Activated CD4-positive, alpha-beta T cell treated with anti-CD3 and anti-CD28 coated beads for 36 hours (primary cell): ENCODE measurements around the gene LRMDA. TPM values are rescaled to one million over a fixed set of nuclear protein-coding genes. Genes with fewer than 3 reads are reported as not detected.

ENCODE experiments used
- ATAC-seq: fragments of 200-7000 bp; cut with Tn5 transposase; one replicate; pipeline ENCODE4 v1.10.0; 2021; ENCODE audit warnings: mild to moderate bottlenecking, moderate library complexity
- CTCF ChIA-PET: fragments of 350-600 bp; sonication (Branson Sonifier 250); formaldehyde crosslinking; loops from one replicate; lab custom pipeline; 2021; ENCODE audit warnings: antibody characterized with exemption; lab: Charles Lee
- POLR2A ChIA-PET: fragments of 350-600 bp; sonication (Branson Sonifier 250); formaldehyde crosslinking; loops from one replicate; lab custom pipeline; 2021; ENCODE audit warnings: antibody characterized with exemption, inconsistent platforms; lab: Charles Lee
- DNase-seq: peaks from one replicate; pipeline ENCODE4 v3.0.0-alpha.2; 2020
- H3K27ac Mint-ChIP-seq: one replicate; pipeline ENCODE4 v1.8.0; 2021; ENCODE audit warnings: mixed read lengths
- H3K27me3 Mint-ChIP-seq: one replicate; pipeline ENCODE4 v1.8.0; 2021; ENCODE audit warnings: mixed read lengths
- H3K36me3 Mint-ChIP-seq: one replicate; pipeline ENCODE4 v1.8.0; 2021; ENCODE audit warnings: low read depth, mixed read lengths
- H3K4me1 Mint-ChIP-seq: one replicate; pipeline ENCODE4 v1.8.0; 2021; ENCODE audit warnings: mixed read lengths
- H3K4me3 Mint-ChIP-seq: one replicate; pipeline ENCODE4 v1.8.0; 2021; ENCODE audit warnings: mild to moderate bottlenecking, moderate library complexity, mixed read lengths
- H3K9me3 Mint-ChIP-seq: one replicate; pipeline ENCODE4 v1.8.0; 2021; ENCODE audit warnings: low read depth, mixed read lengths
- intact Hi-C, 2 experiments: fragments of 100-400 bp; cut with DNase I in 1 of 2; cut with micrococcal nuclease in 1 of 2; formaldehyde crosslinking; loops; one replicate each; pipeline versions ENCODE4 v1.14.2 to v1.15.1; 2022 to 2024; cut with DNase I, micrococcal nuclease
- total RNA-seq, 2 experiments: library from RNA; stranded (reverse); gene quantifications; one replicate each; pipeline ENCODE4 v1.2.3, GENCODE V29; 2021

The LRMDA gene
- total RNA-seq, 2 experiments from 2014 or later, result not detected

DNA sequence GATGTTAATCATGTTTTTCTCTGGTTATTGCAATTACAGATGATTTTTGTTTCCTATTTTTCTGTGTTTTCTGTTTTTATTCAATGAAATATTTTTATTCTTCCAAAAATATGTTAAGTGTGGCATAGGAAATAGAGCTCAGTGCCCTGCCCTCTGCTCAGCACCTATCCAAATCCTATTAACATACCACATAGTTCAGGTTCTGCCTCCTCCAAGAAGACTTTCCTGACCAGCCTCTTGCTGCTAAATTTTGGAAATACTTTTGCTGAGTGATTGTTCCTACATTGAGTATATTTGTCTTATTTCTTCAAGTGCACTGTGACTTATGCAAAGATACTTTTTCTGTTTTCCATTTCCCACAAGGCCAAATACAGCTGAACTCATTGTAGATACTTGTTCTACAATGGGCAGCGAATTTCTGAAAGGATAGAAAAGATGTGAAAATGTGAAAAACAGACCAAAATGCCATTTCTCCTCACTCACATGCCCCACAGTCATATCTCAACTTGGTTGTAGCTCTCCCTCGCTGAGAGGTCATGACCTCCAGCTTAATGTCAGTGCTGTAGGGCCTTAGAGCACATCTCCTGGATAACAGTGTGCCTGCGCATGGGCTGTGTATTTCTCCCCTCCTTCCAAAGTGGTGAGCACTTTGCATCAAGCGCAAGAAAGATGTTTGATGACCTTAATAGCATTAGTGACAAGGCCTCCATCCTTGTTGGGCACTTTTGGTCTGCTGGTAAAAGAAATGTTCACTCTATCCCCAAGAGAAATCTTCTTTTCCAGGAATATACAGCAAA is 677.3 kb downstream of the LRMDA start:
- Mint-ChIP-seq H3K9me3 (no peaks in the 10 kb centered on the region), H3K4me3 (no peak overlapping the region), H3K27me3 (no peaks in the 10 kb centered on the region), H3K4me1 (no peaks in the 10 kb centered on the region), H3K36me3 (no peaks in the 10 kb centered on the region), H3K27ac (no peak overlapping the region)
- DNase-seq (no peak), ATAC-seq (no peak)
- intact Hi-C loops, result loop anchor here in 1 of 2 experiments (10.0 kb wide), 1 partner anchor 196 kb away; no protein-coding TSS in a partner anchor
- CTCF ChIA-PET, result interaction anchor here (0.6 kb wide), 1 partner anchor 39 kb away, joined by 3 read pairs; no protein-coding TSS in a partner anchor
- POLR2A ChIA-PET, result no interaction called here

DNA sequence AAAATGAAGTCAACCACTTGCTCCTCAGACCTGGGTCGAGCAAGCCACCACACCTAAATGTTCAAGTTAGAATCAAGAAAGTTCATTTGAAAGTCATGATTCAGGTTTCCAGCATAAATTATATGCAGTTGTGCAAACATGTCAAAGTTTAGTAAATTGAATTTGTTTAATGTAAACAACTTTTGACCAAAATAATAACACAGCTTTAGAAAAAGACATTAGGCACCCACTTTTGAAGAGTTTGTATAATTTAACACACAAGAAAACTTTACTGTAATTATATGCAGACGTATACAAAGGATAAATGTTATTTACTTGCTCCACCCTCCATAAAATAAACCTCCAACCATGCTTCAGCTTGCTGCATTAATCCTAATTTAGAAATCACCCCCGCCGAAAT is 680.0 kb downstream of the LRMDA start:
- intact Hi-C loops, result no loop called here
- POLR2A ChIA-PET, result no interaction called here
- no peaks in the 10 kb centered on the region for H3K9me3 Mint-ChIP-seq

DNA sequence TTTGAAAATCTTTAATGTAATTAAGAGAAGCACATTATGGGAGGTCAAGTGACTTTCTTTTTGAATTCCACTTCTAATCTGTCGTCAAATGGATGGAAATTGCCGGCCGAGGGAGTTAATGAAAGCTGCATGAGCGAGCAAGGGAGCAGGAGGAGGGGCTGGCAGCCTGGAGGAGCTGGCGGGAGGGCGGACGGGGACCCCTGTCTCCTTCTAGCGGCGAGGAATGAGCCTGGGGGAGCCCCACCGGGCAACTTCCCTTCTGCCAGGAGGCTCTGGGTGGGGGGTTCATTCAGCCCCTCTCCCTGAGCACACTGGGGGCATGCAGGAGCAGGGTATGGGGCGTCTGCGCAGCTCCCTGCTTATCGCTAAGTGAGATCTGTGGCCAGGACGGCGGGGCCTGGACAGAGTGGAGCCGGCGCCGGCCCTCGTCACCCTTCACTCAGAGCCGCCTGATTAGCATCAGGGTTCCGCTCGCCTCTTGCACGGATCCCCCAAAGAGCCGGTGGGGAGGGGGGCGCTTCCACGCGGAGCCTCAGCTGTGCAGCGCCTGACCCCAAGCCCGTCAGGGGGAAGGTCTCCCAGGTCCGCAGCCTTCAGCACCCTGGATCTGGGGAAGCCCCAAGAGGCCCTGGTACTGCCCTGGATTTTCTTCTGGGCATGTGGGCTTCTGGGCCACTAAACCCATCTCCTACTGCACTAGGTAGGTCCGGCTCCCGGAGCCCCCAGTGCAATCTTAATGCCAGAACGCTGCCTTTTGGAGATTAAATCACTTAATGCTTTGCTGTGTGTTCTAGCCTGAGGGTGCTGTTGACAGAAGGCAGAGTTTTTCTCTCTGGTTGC is 680.8 kb downstream of the LRMDA start:
- no peak for DNase-seq
- H3K9me3 Mint-ChIP-seq, result no peaks in the 10 kb centered on the region
- H3K27me3 Mint-ChIP-seq, result no peaks in the 10 kb centered on the region
- no peak overlapping the region for H3K27ac Mint-ChIP-seq
- H3K4me3 Mint-ChIP-seq, result no peak overlapping the region
- no peaks in the 10 kb centered on the region for H3K36me3 Mint-ChIP-seq
- ChIA-PET POLR2A (no interaction called here), CTCF (interaction anchor here (0.7 kb wide), 1 partner anchor 482 kb away, joined by 3 read pairs; no protein-coding TSS in a partner anchor)
- intact Hi-C loops, result no loop called here
- no peak for ATAC-seq
- H3K4me1 Mint-ChIP-seq, result no peaks in the 10 kb centered on the region

More for the DNA sequence above, 680.0 kb downstream of the LRMDA start:
- no peaks in the 10 kb centered on the region for H3K4me1 Mint-ChIP-seq
- DNase-seq, result no peak
- H3K27ac Mint-ChIP-seq, result no peak overlapping the region
- no peaks in the 10 kb centered on the region for H3K27me3 Mint-ChIP-seq
- CTCF ChIA-PET, result interaction anchor here (0.7 kb wide), 1 partner anchor 483 kb away, joined by 3 read pairs; no protein-coding TSS in a partner anchor
- no peaks in the 10 kb centered on the region for H3K36me3 Mint-ChIP-seq
- no peak for ATAC-seq
- H3K4me3 Mint-ChIP-seq, result no peak overlapping the region

DNA sequence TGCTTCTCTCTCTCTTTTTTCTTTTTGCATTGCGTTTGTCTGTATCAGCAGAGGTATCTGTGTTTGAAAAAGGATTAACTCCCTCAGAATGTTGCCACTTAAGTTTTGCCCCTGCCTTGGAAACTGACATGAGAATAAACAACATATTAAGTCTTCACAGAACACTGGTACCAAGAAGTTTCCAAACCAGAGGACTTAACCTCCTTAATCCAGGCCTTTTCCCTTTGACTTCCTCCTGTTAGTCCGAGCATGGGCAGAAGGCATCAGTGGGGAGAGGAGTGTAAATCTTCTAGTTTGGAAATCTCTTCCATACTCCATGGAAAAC is 681.4 kb downstream of the LRMDA start:
- intact Hi-C loops, result no loop called here
- H3K4me1 Mint-ChIP-seq, result no peaks in the 10 kb centered on the region
- POLR2A ChIA-PET, result no interaction called here
- no peaks in the 10 kb centered on the region for H3K9me3 Mint-ChIP-seq
- ATAC-seq, result no peak
- H3K27ac Mint-ChIP-seq, result no peak overlapping the region
- no peak for DNase-seq
- H3K4me3 Mint-ChIP-seq, result no peak overlapping the region
- no peaks in the 10 kb centered on the region for H3K36me3 Mint-ChIP-seq
- H3K27me3 Mint-ChIP-seq, result no peaks in the 10 kb centered on the region
- CTCF ChIA-PET, result no interaction called here

DNA sequence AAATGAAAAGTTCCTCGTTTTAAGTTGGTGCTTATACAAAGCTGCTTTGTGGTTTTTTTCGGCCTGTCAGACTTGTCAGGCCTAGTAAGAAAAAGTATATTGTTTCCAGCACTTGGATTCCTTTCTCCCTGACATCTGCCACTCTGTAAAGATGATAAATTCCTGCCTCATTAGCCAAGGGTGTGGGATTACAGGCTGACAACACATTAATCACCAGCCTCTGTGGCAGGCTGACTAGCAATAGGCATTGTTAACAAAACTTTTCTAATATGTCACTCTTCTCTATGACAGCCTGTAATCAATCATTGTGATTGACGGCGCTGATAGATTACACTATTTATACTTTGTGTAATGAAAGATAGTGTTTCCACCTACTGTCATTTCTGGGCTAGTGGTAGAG is 682.5 kb downstream of the LRMDA start:
- Mint-ChIP-seq H3K9me3 (no peaks in the 10 kb centered on the region), H3K4me1 (no peaks in the 10 kb centered on the region), H3K36me3 (no peaks in the 10 kb centered on the region), H3K27ac (no peak overlapping the region), H3K27me3 (no peaks in the 10 kb centered on the region), H3K4me3 (no peak overlapping the region)
- ATAC-seq (no peak), DNase-seq (no peak)
- intact Hi-C loops, result no loop called here
- CTCF ChIA-PET, result no interaction called here
- POLR2A ChIA-PET, result no interaction called here

DNA sequence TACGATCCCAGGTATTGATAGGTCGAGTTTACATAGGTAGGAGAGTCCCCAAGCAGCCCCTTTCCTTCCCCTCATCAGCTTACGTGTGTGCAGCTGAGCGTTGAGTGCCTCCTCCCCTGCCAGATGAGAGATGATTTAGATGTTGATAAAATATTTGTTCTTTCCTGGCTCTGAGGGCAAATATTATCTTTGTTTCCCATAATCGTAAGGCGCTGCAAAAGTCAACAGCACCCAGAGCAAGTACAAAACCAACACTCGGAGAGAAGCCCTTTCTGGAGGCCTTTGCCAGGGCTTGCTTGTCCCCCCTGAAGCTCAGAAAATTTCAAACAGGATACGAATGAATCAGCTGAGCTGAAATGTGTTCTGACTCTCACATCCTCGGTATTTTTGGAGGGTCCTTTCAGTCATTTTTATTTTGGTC is 683.2 kb downstream of the LRMDA start:
- no peaks in the 10 kb centered on the region for H3K27me3 Mint-ChIP-seq
- intact Hi-C loops, result no loop called here
- H3K27ac Mint-ChIP-seq, result no peak overlapping the region
- no peaks in the 10 kb centered on the region for H3K4me1 Mint-ChIP-seq
- DNase-seq, result no peak
- ChIA-PET CTCF (no interaction called here), POLR2A (no interaction called here)
- no peaks in the 10 kb centered on the region for H3K36me3 Mint-ChIP-seq
- ATAC-seq, result no peak
- no peaks in the 10 kb centered on the region for H3K9me3 Mint-ChIP-seq
- H3K4me3 Mint-ChIP-seq, result no peak overlapping the region

DNA sequence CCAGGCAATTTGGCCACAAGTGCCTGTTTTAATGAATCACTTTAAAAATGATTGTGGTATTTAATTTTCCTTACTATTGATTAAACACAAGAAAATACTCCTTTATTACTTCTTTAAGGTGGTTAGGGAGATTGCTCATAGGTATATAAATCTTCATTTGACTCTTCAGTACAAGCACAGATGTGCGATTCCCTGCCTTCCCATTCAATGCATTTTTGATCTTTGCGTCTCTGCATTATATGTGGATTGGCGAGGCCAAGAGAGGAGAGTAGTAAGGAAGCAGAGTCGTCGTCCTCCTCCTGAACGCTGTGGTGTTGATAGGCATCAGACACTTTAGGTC is 683.7 kb downstream of the LRMDA start:
- Mint-ChIP-seq H3K4me3 (no peak overlapping the region), H3K36me3 (no peaks in the 10 kb centered on the region), H3K4me1 (no peaks in the 10 kb centered on the region), H3K27me3 (no peaks in the 10 kb centered on the region), H3K9me3 (no peaks in the 10 kb centered on the region), H3K27ac (no peak overlapping the region)
- ChIA-PET CTCF (no interaction called here), POLR2A (no interaction called here)
- DNase-seq (no peak), ATAC-seq (no peak)
- intact Hi-C loops, result no loop called here

DNA sequence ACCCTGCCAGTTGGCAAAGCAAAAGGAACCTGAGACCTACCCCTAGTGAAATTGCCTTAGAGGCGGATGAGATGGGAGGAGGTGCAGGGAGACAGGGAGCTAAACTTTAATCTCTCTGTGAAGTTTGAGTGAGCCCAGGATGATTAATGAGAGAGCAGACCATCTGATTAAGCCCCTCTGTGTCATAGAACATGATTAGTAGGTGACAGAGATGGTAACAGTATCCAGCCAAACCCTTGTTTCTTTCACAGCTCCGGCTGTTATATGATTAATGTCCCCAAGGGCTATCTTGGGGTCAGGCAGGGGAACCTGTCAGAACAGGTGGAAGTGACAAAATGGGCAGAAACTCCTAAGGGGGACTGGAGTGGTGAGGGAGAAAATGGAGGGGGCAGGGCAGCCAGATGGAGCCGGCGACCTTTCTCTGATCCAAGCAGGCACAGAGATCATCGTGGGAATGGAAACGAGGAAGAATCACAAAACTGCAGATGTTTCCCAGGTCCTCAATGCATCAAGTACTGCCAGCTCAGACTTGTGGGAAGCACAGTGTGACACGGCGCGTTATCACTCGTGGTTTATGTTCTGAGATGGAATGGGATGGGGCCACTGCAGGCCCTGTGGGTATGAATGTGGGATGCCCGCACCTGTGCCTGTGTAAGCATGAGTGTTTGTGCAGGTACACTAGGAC is 684.2 kb downstream of the LRMDA start:
- no peaks in the 10 kb centered on the region for H3K4me1 Mint-ChIP-seq
- no peaks in the 10 kb centered on the region for H3K27me3 Mint-ChIP-seq
- no peak overlapping the region for H3K27ac Mint-ChIP-seq
- H3K36me3 Mint-ChIP-seq, result no peaks in the 10 kb centered on the region
- ChIA-PET POLR2A (no interaction called here), CTCF (no interaction called here)
- H3K4me3 Mint-ChIP-seq, result no peak overlapping the region
- no peaks in the 10 kb centered on the region for H3K9me3 Mint-ChIP-seq
- intact Hi-C loops, result no loop called here
- ATAC-seq (no peak), DNase-seq (no peak)

DNA sequence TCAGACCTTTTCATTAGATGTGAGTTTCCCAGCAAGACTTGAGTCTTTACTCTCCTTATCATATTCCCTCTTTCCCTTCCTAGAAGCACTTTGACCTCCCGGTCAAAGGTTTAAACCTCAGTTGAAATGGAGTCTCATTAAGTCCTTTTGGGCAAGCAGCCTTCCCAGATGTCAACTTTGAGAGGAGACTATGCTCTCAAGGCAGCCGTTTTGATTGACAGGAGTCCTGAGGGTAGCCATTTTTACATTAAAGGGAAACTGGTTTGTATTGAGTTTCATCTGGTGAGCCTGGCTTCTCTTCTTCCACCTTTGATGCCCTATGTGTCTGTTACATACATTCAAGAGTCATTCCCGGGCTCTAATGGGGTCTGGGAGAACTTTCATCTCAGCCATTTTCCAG is 685.1 kb downstream of the LRMDA start:
- H3K27ac Mint-ChIP-seq, result no peak overlapping the region
- POLR2A ChIA-PET, result no interaction called here
- no peaks in the 10 kb centered on the region for H3K36me3 Mint-ChIP-seq

DNA sequence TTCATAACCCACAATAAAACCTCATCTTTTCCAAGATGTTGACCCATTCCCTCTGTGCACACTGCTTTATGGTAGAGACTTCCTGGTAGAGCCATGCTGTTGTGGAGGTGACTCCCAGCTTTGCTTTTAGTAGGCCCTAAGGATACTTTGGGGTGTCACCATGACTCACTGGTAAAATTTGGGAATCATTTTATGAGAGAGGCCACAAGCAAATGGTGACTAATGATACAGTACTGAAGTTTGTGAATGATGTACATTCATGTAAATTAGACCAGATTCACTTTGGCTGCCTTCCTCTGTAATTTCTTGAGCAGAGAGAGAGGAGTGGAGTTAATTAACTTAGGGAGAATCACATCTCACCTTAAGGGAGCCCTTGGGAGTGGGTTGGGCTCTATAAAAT is 686.5 kb downstream of the LRMDA start:
- no peak for DNase-seq
- Mint-ChIP-seq H3K36me3 (no peaks in the 10 kb centered on the region), H3K9me3 (no peaks in the 10 kb centered on the region), H3K4me3 (no peak overlapping the region), H3K27me3 (peaks cover 2% of the 10 kb centered on the region), H3K4me1 (no peaks in the 10 kb centered on the region), H3K27ac (no peak overlapping the region)
- ATAC-seq, result no peak
- CTCF ChIA-PET, result no interaction called here
- POLR2A ChIA-PET, result no interaction called here
- intact Hi-C loops, result no loop called here

More for the DNA sequence above, 685.1 kb downstream of the LRMDA start:
- H3K9me3 Mint-ChIP-seq, result no peaks in the 10 kb centered on the region
- CTCF ChIA-PET, result no interaction called here
- H3K4me3 Mint-ChIP-seq, result no peak overlapping the region
- no peaks in the 10 kb centered on the region for H3K4me1 Mint-ChIP-seq
- no peak for ATAC-seq
- intact Hi-C loops, result no loop called here
- no peak for DNase-seq
- peaks cover 2% of the 10 kb centered on the region for H3K27me3 Mint-ChIP-seq

DNA sequence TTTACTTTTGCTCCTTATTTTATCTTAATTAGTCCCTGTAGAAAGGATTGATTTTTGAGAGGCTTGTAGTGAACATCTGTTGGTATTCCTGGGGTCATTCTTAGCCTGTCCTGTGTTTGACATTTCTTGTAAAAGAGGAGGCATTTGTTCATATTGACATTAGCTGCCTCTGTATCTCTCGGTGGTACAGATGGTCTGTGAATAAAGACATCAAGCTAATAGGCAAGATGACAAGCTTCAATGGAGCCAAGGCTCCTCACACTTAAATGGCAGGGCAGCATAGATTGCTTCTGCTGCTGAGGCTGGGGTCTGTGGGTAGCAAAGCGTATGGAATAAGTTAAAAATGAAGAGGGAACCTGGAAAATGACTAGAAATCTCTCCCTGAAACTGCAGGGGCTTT is 687.6 kb downstream of the LRMDA start:
- H3K36me3 Mint-ChIP-seq, result no peaks in the 10 kb centered on the region
- peaks cover 2% of the 10 kb centered on the region for H3K27me3 Mint-ChIP-seq
- H3K27ac Mint-ChIP-seq, result no peak overlapping the region
- no peak for DNase-seq
- H3K4me1 Mint-ChIP-seq, result no peaks in the 10 kb centered on the region
- ChIA-PET POLR2A (no interaction called here), CTCF (no interaction called here)
- intact Hi-C loops, result no loop called here
- H3K4me3 Mint-ChIP-seq, result no peak overlapping the region
- no peak for ATAC-seq
- H3K9me3 Mint-ChIP-seq, result no peaks in the 10 kb centered on the region
